ENCODE data around the gene NPSR1.
"Not testable (repeated sequence)": the region's sequence is repeated elsewhere in the genome, so short reads cannot be mapped to it uniquely, and the experiment has no call there.

NPSR1 gene

DNA sequence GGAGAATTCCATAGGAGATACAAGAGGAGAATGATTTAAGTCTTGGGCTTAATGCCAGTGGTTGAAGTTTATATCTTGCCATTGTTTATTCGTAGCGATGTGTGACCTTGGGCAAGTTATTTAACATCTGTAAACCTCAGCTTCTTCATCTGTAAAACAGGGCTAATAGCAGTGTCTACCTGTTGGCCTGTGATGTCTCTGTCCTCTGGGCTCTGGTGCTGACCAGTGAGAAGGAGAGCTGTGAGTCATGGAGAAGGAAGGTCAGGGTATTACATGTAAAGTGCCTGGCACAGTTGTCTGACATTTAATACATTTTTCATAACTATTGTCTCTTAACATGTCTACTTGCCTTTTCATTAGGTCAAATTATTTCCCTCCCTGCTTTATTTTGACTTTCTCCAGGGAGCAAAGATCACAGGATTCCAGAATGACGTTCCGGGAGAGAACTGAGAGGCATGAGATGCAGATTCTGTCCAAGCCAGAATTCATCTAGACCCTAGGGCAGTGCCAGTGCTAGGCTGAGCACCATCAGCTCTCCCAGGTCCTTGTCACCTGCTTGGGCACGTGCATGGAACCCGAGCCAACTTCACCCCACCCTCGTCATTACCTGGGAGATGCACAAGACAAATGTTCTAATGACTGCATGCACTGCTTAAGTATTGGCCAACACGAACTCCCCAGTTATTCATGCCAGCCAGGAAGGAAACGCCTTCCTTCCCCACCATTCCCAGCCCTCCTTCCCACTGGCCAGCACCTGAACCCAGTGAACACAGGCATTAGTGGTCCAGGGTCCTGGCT lies 191.3 kb downstream of the NPSR1 start:
- H3K9me3 Mint-ChIP-seq = no peaks in the 10 kb centered on the region
- H3K36me3 Mint-ChIP-seq = no peaks in the 10 kb centered on the region
- H3K4me1 Mint-ChIP-seq = no peaks in the 10 kb centered on the region
- H3K4me3 Mint-ChIP-seq = no peak overlapping the region
- no peak overlapping the region for H3K27ac Mint-ChIP-seq
- no peak for ATAC-seq
- H3K27me3 Mint-ChIP-seq = peaks cover 20% of the 10 kb centered on the region

DNA sequence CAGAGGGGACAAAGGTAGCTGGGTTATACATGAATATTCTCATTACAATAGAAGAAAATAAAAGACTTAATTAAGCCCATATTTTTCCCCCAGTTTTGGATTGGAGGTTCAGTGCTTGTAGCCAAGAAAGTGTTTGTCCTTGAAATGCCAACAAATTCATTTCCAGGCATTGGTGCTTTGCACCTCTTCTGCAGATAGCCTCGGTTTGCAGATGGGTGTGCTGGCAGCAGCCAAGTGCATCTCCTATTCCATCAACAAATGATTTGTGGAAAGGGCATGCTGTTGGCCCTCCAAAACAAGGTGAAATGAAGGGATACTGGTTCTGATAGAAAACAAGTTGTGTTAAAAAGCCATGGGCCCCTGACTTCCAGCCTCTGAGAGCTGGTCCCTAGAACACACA lies 192.0 kb downstream of the NPSR1 start:
- Mint-ChIP-seq H3K4me1 (no peaks in the 10 kb centered on the region), H3K36me3 (no peaks in the 10 kb centered on the region), H3K4me3 (no peak overlapping the region), H3K9me3 (no peaks in the 10 kb centered on the region), H3K27ac (no peak overlapping the region), H3K27me3 (peaks cover 20% of the 10 kb centered on the region)
- no peak for ATAC-seq

DNA sequence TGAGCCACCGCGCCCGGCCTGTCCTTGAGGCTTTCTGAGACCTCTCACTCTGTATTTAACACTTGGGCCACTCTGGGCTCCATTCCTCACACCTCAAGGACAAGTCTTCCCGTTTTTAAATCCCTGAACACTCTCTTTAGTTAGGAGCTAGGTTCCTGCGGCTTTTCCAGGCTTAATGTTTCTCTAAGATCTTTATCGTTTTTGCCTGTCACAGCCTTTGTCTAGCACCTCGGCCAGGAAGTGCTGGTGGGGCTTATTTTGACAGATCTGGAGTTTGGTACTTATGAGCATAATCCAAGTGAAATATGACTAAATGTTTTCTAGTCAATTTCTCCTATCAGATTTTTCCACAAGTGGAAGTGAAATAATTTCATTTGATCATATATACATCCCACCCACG lies 192.7 kb downstream of the NPSR1 start:
- H3K27ac Mint-ChIP-seq = no peak overlapping the region
- H3K9me3 Mint-ChIP-seq = no peaks in the 10 kb centered on the region
- peaks cover 20% of the 10 kb centered on the region for H3K27me3 Mint-ChIP-seq
- H3K36me3 Mint-ChIP-seq = no peaks in the 10 kb centered on the region
- H3K4me3 Mint-ChIP-seq = no peak overlapping the region
- no peak for ATAC-seq
- H3K4me1 Mint-ChIP-seq = no peaks in the 10 kb centered on the region

DNA sequence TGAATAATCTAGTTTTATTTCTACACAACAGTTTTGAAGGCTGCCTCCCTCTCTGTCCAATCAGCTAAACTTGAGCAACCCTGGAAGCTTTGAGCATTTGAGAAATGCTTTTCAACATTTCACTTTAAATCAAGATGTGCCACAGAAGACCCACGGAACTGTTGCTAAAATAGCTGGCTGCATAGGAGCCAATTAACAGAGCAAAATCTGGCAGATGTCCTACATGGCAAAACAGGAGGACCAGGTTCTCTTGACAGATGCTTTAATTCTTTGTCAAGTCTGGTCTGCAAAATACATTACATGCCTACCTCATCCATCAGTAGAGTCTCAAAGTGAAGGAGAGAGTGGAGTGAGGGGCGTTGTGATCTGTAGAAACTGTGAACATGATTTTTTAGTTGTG lies 193.4 kb downstream of the NPSR1 start:
- ATAC-seq = no peak
- peaks cover 20% of the 10 kb centered on the region for H3K27me3 Mint-ChIP-seq
- no peaks in the 10 kb centered on the region for H3K36me3 Mint-ChIP-seq
- H3K27ac Mint-ChIP-seq = no peak overlapping the region
- H3K4me3 Mint-ChIP-seq = no peak overlapping the region
- H3K9me3 Mint-ChIP-seq = no peaks in the 10 kb centered on the region
- H3K4me1 Mint-ChIP-seq = no peaks in the 10 kb centered on the region

DNA sequence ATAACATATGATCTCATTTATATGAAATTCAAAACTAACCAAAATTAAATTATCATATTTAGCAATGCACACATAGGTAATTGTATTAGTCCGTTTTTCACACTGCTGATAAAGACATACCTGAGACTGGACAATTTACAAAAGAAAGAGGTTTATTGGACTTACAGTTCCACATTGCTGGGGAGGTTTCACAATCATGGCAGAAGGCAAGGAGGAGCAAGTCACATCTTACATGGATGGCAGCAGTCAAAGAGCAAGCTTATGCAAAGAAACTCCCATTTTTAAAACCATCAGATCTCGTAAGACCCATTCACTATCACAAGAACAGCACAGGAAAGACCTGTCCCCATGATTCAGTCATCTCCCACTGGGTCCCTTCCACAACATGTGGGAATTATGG lies 200.4 kb downstream of the NPSR1 start:
- H3K4me3 Mint-ChIP-seq, H3K27ac Mint-ChIP-seq, H3K36me3 Mint-ChIP-seq, H3K9me3 Mint-ChIP-seq, ATAC-seq, H3K4me1 Mint-ChIP-seq: not testable (repeated sequence)
- H3K27me3 Mint-ChIP-seq = peaks cover 16% of the 10 kb centered on the region

DNA sequence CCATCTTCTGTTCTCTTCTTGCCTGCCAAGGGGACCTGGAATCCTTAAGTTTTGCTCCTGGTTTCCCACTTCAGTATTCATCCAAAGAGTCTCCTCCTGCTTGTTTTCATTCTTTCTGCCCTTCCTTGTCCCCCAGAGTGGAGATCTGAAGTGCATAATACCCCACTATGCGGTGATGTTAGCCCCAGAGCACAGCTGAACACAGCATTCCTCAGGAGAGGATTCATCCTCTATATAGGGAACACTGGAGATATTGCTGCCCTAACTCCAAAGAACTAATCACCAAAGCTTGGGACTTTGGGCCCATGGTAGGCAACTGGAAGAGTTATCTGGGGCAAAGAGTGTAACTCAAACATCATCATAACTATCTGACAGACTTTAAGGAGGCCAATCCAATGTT lies 201.3 kb downstream of the NPSR1 start:
- H3K4me3 Mint-ChIP-seq, H3K36me3 Mint-ChIP-seq, ATAC-seq, H3K27ac Mint-ChIP-seq, H3K4me1 Mint-ChIP-seq, H3K9me3 Mint-ChIP-seq: not testable (repeated sequence)
- peaks cover 16% of the 10 kb centered on the region for H3K27me3 Mint-ChIP-seq

DNA sequence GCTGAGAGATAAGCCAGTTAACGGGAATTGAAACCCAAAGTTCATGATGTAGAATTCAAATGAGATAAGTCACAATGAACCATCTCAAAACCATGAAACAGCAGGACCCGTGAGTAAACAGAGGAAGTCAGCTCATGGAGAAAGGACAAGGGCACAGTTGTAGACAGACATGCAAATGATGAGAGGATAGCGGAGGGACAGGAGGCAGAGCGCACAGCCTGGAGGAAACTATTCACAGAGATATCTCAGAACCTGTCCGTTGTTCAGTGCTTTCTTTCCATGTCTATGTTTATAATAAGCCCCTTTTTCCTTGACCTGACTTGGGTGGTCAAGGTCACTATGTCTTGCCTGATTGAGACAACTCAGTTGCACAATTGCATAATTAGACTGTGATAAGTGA lies 208.2 kb downstream of the NPSR1 start:
- H3K27ac Mint-ChIP-seq, H3K9me3 Mint-ChIP-seq, ATAC-seq, H3K4me3 Mint-ChIP-seq, H3K36me3 Mint-ChIP-seq, H3K4me1 Mint-ChIP-seq: not testable (repeated sequence)
- H3K27me3 Mint-ChIP-seq = peaks cover 16% of the 10 kb centered on the region

DNA sequence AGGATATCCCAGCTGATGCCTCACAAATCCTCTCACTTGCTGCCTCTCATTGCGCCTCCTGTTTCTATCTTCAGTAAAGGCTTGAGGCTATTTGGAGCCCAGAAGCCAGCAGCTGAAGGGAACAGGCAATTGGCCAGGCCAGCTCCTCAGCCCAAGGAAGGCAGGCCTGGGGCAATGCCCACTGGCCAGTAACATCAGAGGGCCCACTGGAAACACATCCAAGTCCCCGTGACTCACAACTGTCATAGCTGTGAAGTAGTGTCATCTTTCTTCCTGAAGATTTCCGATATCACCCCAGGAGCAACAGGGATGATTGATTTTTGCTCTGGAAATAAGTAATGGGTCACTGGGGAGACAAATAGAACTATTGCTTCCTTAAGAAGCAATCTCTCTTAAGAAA lies 209.3 kb downstream of the NPSR1 start:
- not testable (repeated sequence) for H3K27me3 Mint-ChIP-seq, H3K4me1 Mint-ChIP-seq, H3K4me3 Mint-ChIP-seq, H3K36me3 Mint-ChIP-seq, H3K9me3 Mint-ChIP-seq, H3K27ac Mint-ChIP-seq, ATAC-seq

DNA sequence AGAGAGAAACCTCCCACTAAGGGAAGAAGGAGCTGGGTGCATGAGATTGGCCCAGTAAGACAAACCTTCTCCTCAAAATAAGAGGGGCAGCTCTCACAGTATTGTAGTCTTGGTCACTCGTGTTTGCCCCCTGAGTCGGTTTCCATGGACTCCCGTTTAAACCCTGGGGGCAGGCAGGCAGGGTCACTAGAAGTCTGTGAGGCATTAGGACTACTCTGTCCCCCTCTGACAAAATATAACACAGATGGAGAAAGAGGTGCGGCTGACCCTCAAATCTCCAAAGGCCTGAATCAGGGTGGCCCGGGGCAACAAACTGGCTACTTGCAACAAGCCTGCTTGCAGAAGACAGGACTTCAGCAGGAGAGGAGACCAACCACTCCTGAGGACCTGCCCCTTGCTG lies 210.6 kb downstream of the NPSR1 start:
- H3K36me3 Mint-ChIP-seq, ATAC-seq, H3K27me3 Mint-ChIP-seq, H3K4me1 Mint-ChIP-seq, H3K27ac Mint-ChIP-seq, H3K4me3 Mint-ChIP-seq: not testable (repeated sequence)
- peaks cover 13% of the 10 kb centered on the region for H3K9me3 Mint-ChIP-seq

DNA sequence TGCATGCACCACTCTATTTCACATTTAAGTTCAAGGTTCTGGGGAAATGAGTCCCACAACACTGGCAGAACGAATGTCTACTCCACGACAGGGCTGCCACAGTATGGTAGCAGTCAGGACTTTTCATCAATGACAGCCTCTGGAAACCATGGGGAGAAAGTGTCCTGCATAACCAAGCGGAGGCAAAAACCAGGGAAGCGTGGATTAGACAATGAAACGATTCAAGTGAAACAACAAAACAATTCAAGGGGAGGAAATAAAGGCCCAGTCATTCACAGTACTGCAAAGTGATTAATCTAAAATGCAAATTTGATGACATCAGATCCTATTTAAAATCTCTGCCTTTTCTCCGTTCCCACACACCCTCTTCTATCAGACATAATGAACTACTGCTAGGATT lies 211.0 kb downstream of the NPSR1 start:
- H3K27ac Mint-ChIP-seq = no peak overlapping the region
- no peaks in the 10 kb centered on the region for H3K36me3 Mint-ChIP-seq
- no peaks in the 10 kb centered on the region for H3K27me3 Mint-ChIP-seq
- H3K4me1 Mint-ChIP-seq = no peaks in the 10 kb centered on the region
- H3K4me3 Mint-ChIP-seq = no peak overlapping the region
- peaks cover 13% of the 10 kb centered on the region for H3K9me3 Mint-ChIP-seq
- no peak for ATAC-seq

DNA sequence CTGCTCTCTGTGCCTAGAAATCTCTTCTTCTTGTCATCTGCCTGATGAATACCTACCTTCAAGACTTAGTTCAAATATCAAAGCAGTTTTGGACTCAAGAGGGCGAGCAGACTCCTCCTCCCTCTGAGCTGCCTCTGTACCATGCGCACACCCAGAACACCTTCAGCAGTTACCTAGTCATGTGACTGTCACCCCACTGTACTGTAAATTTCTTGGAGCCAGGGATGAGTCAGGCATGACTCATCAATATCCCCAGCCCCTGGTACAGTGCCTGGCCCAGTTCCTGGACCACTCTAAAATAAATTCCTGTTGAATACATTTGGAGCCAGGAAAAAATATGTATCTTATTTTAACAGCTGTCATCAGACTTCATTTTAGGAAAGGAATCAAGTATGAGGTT lies 212.0 kb downstream of the NPSR1 start:
- H3K4me3 Mint-ChIP-seq, ATAC-seq: not testable (repeated sequence)

DNA sequence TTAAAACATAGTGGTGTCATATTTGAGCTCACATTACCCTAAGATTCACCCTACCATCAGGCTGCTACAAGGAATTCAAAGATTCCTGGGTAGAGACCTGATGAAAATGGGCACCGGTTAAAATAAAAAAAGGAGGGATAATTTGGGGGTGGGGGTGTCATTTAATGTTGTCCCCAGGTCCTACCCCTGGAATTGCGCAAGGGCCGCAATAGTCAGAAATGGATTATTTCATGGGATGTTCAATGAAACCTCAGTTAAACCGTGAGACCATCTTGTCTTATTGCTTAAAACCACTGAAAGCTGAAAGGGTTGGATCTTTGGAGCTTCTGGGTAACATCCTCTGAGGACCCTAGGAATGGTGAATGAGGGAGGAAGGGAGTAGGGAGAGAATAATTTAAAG lies 216.3 kb downstream of the NPSR1 start:
- H3K9me3 Mint-ChIP-seq = peaks cover 13% of the 10 kb centered on the region
- not testable (repeated sequence) for H3K27me3 Mint-ChIP-seq, H3K4me3 Mint-ChIP-seq, H3K4me1 Mint-ChIP-seq, ATAC-seq, H3K27ac Mint-ChIP-seq, H3K36me3 Mint-ChIP-seq

More for the DNA sequence above, 212.0 kb downstream of the NPSR1 start:
- H3K36me3 Mint-ChIP-seq, H3K27me3 Mint-ChIP-seq, H3K4me1 Mint-ChIP-seq, H3K27ac Mint-ChIP-seq: not testable (repeated sequence)
- peaks cover 13% of the 10 kb centered on the region for H3K9me3 Mint-ChIP-seq

DNA sequence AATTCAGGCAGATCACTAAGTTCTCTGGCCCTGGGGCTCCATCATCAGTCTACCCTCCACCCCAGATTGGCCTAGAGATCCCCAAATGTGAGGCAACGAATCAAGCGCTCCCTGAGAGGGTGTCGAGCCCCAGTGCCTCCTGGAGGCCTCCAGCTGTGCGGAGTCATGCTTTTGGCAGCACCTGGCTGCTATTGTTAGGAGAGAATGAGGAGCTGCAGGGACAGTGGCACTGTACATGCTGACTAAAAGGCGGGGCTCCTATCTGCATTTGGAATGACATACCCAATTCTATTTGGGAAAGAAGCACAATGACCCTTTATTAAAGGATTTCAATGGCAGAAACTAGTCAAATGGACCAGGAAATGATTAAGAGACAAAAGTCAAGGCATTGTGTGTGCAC lies 217.5 kb downstream of the NPSR1 start:
- peaks cover 13% of the 10 kb centered on the region for H3K9me3 Mint-ChIP-seq
- no peak for ATAC-seq
- no peak overlapping the region for H3K27ac Mint-ChIP-seq
- H3K4me3 Mint-ChIP-seq = no peak overlapping the region
- no peaks in the 10 kb centered on the region for H3K36me3 Mint-ChIP-seq
- no peaks in the 10 kb centered on the region for H3K27me3 Mint-ChIP-seq
- H3K4me1 Mint-ChIP-seq = no peaks in the 10 kb centered on the region

DNA sequence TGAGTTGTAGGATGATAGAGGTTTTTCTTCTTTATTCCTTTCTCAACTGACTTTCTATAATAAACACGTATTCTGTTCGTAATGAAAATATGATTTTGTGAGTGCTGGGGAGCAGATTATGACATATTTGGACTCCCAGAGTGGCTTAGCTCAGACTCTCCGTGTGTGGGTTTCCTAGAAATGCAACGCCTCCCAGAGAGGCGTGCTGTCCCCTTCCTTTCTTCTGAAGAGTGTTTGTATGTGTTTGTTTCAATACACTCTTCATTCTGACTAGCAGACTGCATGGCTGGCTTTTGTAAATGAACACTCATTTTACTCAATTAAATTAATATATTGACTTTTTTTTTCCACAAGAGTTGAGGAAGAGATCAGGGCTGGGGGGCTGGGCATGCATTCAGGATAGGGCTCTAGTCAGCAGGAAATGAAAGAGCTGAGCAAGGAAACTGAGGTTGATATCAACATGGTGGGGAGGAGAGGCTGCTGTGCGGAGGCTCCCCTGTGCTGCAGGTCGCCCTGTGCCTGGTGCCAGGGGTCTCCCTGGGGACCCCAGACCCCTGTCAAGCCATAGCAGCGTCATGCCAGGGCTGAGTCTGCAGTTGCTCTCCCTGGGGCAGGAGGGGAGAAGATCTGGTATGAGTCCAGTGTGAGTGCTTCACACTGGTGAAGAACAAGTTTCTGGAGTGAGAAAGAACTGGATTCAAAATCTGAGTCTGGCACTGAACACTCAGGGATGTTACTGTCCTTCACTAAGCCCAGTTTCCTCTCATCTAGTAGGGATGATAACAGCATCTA lies 221.1 kb downstream of the NPSR1 start:
- not testable (repeated sequence) for H3K27ac Mint-ChIP-seq, H3K4me1 Mint-ChIP-seq, H3K4me3 Mint-ChIP-seq, H3K27me3 Mint-ChIP-seq, H3K36me3 Mint-ChIP-seq
- peak; percentile 28 for ATAC-seq
- peaks cover 13% of the 10 kb centered on the region for H3K9me3 Mint-ChIP-seq

DNA sequence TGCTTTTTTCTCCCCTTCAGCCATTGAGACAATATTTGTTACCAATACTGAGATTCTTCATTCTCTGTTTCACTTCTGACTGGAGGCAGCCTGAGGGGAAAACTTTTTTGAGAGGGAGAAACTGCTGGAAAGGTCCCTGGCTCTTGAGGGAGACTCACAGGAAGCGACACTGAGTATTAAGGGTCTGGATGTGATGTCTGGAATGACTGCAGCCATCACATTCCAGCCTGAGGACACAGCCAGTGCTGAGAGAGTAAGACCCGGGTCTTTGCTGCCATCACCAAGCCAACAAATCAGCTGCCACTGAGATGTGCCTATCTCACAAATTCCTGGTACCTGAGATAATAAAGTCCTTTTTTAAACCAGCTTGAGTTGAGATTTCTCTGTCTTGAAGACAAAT lies 221.9 kb downstream of the NPSR1 start:
- Mint-ChIP-seq H3K36me3 (no peaks in the 10 kb centered on the region), H3K4me3 (no peak overlapping the region), H3K4me1 (no peaks in the 10 kb centered on the region), H3K9me3 (peaks cover 14% of the 10 kb centered on the region), H3K27ac (no peak overlapping the region), H3K27me3 (no peaks in the 10 kb centered on the region)
- ATAC-seq = peak; percentile 9

DNA sequence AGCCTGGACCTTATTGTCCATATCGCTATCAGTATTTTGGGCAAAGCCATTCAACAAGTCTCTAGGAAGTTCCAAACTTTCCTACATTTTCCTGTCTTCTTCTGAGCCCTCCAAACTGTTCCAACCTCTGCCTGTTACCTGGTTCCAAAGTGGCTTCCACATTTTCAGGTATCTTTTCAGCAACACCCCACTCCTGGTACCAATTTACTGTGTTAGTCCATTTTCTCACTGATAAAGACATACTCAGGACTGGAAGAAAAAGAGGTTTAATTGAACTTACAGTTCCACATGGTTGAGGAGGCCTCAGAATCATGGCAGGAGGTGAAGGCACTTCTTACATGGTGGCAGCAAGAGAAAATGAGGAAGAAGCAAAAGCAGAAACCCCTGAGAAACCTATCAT lies 225.8 kb downstream of the NPSR1 start:
- not testable (repeated sequence) for H3K4me1 Mint-ChIP-seq, ATAC-seq, H3K27me3 Mint-ChIP-seq, H3K36me3 Mint-ChIP-seq, H3K4me3 Mint-ChIP-seq, H3K27ac Mint-ChIP-seq
- H3K9me3 Mint-ChIP-seq = peaks cover 14% of the 10 kb centered on the region

Data from stimulated activated memory B cell treated with anti-CD40 and anti-IgM and Interleukin-4, amounts not matched to agents 10 μg/mL and 1 μg/mL and 100 μg/mL, for 72 hours (primary cell).